Activated CD4-positive, alpha-beta T cell treated with anti-CD3 and anti-CD28 coated beads, Interleukin-10, Interleukin-2, amounts not matched to agents 100 ng/mL and 50 ng/mL, durations not matched to agents 16 hours and 8 hours (primary cell): ENCODE data around the gene OGG1.

ENCODE experiments used
- DNase-seq: peaks from one replicate; pipeline ENCODE4 v3.0.0-alpha.2; 2020

The OGG1 gene

GRCh38 chr3:9729419-9729818 lies 20.3 kb upstream of the OGG1 start:
- DNase-seq: no peak

- DNase-seq: no peak
Measured at GRCh38 chr3:9730657-9731205, 19.0 kb upstream of the OGG1 start.

- DNase-seq: peak; percentile 100
Measured at GRCh38 chr3:9731206-9732079, 18.3 kb upstream of the OGG1 start, which contains the start of gene BRPF1. BRPF1 (plus strand) TSS chr3:9731735; CDS start chr3:9734141, 2,406 bp downstream.

GRCh38 chr3:9732080-9732739 lies 17.5 kb upstream of the OGG1 start:
- peak; percentile 43 for DNase-seq

- DNase-seq: no peak
Measured at GRCh38 chr3:9732740-9733115, 17.0 kb upstream of the OGG1 start.

GRCh38 chr3:9736831-9737230 lies 12.9 kb upstream of the OGG1 start:
- DNase-seq: no peak

- no peak for DNase-seq
Measured at GRCh38 chr3:9739181-9739580, 10.6 kb upstream of the OGG1 start.

GRCh38 chr3:9742560-9742959 lies 7.2 kb upstream of the OGG1 start:
- DNase-seq: no peak

GRCh38 chr3:9743548-9743947 lies 6.2 kb upstream of the OGG1 start:
- DNase-seq: no peak

- DNase-seq: no peak
Measured at GRCh38 chr3:9744162-9744561, 5.6 kb upstream of the OGG1 start.

- DNase-seq: no peak
Measured at GRCh38 chr3:9745521-9745920, 4.2 kb upstream of the OGG1 start.

- no peak for DNase-seq
Measured at GRCh38 chr3:9746330-9746729, 3.4 kb upstream of the OGG1 start.

GRCh38 chr3:9747267-9747666 lies 2.5 kb upstream of the OGG1 start:
- no peak for DNase-seq

GRCh38 chr3:9748031-9748430 lies 1.7 kb upstream of the OGG1 start:
- no peak for DNase-seq

GRCh38 chr3:9749296-9749644 lies 482 bp upstream of the OGG1 start:
- no peak for DNase-seq

- DNase-seq: no peak
Measured at GRCh38 chr3:9750556-9751411, 1.0 kb downstream of the OGG1 start.

- peak; percentile 21 for DNase-seq
Measured at GRCh38 chr3:9754678-9755077, 4.9 kb downstream of the OGG1 start.

- DNase-seq: no peak
Measured at GRCh38 chr3:9757427-9757826, 7.7 kb downstream of the OGG1 start.

- no peak for DNase-seq
Measured at GRCh38 chr3:9760779-9761505, 11.2 kb downstream of the OGG1 start.

GRCh38 chr3:9761919-9762318 lies 12.2 kb downstream of the OGG1 start:
- DNase-seq: no peak

- DNase-seq: no peak
Measured at GRCh38 chr3:9762871-9763270, 13.1 kb downstream of the OGG1 start.

- DNase-seq: no peak
Measured at GRCh38 chr3:9765865-9766264, 16.1 kb downstream of the OGG1 start.

- no peak for DNase-seq
Measured at GRCh38 chr3:9767418-9767817, 17.7 kb downstream of the OGG1 start.
